GM18870 (cell line): ENCODE data around the gene SRC.

Experiments used
- ATAC-seq: cut with Tn5 transposase; IDR thresholded peaks from one replicate; pipeline ENCODE4 v1.9.1; 2021; ENCODE audit warnings: moderate library complexity; ENCODE audit not compliant: unreplicated experiment

The SRC gene

DNA sequence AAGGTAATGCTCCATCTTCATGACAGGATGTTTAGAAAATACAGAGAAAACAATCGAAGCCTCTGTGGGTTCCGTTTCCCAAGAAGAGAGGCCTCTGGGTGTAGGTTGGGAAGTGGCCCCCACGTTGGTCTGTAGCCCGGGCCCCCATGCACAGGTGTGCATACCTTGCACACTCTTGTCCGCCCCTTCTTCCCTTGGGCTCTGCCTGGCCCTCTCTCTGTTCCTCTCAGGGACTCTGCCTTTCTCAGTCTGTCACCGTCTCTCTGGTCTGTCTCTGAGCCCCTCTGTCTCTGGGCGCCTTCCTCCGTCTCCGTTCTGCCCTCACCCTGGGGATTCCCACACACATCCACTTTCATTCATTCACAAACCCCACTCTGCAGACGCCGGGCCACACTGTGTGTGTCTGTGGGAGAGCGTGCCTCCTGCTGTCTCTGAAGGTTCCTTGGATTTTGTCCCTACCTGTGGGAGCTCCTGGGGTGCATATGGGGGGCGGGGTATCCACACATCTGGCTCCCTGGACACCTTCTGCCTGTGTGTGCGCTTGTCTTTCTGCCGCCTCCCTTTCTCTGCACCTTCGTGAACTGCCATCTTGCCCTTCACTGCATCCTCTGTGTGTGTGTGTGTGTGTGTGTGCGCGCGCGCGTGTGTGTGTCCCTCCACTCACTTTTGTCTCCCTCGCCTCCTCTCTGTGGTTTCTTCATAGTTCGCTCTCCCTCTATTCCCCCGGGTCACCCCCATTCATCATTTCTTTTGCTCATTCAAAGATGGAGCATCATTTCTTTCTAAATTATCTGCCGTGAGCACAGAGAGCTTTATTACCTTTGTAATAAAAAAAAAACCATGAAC is 75.3 kb downstream of the SRC start:
- ATAC-seq = no peak

DNA sequence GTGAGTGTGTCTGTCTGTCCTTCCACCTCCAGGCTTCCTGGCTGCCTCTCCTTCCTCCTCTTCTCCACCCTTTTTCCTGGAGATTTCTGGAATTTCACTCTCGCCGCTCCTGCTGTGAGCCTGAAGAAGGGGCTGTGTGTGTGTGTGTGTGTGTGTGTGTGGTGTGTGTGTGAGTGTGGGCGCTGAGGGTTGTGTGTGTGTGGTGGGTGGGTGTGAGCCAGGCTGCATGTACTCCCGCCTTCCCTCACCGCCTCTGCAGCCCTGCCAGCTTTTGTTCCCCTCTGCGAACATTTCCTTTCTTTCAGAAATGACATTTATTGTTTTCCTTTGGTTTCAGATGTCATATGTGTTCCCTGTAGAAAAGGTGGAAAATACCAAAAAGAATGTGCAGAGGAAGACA is 76.0 kb downstream of the SRC start:
- ATAC-seq = no peak

GRCh38 chr20:37422791-37423286 is 76.9 kb downstream of the SRC start:
- ATAC-seq = no peak

DNA sequence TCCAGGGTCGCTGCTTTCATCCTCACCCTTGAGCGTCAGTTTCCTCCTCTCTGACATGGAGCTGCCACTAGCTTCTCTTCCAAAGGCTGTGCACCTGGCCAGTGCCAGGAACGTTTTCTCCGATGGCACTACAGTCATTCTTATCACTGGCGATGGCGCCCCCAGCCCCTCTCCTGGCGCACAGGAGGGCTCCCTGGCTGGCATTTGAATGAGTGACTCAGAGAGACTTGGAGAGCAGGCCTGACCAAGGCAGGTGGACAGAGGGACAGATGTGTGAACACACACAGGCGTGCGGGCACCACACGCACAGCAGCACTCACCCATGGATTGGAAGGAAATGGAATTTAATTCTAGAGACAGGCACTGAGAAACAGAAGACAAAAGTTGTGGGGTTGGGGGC is 77.6 kb downstream of the SRC start:
- ATAC-seq = no peak

DNA sequence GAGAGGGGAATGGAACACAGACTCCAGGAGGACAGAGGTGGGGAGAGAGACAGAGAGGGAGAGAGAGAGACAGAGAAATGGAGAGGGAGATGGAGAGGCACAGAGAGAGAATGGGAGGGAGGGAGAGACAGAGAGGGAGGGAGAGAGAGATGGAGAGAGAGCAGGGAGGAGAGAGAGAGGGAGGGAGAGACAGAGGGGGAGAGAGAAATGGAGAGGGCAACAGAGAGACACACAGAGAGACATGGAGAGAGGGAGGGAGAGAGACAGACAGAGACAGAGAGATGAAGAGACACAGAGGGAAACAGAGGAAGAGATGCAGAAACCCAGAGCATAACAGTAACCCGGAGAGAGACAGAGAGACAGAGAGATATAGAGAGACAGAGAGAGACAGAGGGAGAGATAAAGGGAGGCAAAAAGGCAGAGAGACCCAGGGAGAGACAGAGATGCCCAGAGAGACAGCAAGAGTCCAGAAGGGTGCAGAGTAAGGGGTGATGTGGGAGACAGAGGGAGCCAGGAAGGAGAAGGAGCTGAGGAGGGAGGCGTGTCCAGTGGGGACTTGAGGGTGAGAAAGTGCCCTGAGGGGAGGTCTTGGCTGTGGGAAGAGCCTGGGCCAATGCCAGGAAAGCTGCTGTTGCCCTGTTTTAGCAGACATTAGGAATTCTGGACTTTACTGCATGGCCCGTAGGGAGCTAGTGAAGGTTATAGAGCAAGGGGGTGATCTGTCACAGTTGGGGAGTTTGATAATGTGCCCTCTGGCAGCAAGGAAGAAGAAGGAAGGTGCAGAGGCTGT is 78.3 kb downstream of the SRC start:
- no peak for ATAC-seq

DNA sequence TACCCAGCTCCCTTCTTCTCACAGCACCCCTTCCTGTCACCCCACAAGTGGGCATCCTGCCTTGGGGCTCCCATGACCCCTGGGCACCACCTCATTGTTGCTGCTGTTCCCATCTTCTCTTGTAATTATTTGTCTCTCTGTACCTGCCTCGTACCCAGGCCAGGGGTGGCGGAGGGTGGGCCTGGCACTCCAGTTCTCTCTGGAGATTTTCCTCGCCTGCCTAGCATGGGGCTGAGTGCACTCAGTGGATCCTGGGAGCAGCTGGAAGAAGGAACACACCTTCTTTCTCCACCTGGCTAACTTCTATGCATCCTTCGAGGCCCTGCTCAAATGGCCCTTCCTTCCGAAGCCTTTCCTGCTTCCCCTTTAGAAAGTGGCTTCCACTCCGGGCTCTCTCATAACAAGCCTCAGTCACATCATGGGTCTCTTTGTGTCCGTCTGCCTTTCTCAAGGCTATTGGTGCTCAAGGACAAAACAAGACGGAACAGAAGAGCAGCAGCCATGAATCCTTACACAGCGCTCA is 79.2 kb downstream of the SRC start:
- no peak for ATAC-seq

GRCh38 chr20:37426106-37426505 is 80.2 kb downstream of the SRC start:
- ATAC-seq = no peak

DNA sequence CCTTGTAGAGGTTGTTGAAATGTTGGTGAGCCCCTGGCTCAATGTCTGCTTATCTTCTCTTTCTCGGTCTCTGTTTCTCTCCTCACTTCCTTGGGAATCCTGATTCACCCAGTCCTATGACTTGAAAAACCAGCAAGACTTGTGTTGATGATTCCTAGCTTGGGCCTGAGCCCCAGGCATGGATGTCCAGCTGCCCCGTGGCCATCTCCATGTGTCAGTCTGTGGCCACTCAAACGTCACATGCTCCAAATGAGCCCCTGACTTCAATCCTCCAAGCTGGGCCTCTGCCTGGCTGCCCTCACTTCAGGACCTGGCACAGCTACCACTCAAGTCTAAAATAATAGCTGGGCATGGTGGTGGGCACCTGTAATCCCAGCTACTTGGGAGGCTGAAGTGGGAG is 81.0 kb downstream of the SRC start:
- ATAC-seq = no peak

DNA sequence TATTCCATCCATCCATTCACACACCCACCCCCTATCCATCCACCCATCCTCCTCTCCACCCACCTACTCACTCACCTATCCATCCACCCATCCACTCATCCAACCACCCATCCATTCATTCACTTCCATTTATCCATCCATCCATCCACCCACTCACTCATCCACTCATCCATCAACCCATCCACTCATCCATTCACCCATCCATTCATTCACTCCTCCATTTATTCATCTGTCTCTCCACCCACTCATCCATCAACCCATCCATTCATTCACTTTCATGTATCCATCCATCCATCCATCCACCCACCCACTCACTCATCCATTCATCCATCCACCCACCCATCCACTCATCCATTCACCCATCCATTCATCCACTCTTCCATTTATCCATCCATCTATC is 84.1 kb downstream of the SRC start:
- ATAC-seq = no peak

DNA sequence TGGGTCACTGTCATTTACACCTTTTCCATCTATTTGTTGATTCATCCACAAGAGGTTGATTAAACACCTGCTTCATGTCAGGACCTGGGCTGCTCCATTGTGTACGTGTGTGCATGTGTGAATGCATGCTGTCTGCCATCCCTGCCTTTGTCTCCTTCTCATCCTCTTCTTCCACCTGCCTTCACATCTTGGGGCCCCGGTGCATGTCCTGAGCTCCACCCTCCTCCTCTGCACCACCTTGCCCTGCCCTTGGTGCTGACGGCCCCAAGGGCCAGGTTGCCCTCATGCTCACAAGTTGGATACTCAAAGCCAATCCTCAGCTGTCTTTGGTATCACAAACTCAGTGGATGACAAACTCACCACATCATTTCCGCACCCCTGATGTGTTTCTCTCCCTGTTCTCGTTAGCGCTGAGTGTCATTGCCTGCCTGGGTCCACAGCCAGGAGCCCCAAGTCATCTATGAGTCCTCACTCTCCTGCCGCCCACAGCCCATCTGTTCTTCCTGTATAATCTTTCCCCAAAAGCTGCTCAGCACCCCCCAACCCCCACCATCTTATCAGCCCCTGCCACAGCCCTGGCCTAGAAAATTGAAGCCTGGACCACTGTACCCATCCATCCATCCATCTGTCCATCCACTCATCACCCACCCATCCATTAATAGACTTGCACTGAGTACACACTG is 85.0 kb downstream of the SRC start:
- ATAC-seq = no peak

- ATAC-seq = no peak
These were observed 85.8 kb downstream of the SRC start for GRCh38 chr20:37431786-37432185.

- no peak for ATAC-seq
These were observed 86.7 kb downstream of the SRC start for GRCh38 chr20:37432606-37433005.

DNA sequence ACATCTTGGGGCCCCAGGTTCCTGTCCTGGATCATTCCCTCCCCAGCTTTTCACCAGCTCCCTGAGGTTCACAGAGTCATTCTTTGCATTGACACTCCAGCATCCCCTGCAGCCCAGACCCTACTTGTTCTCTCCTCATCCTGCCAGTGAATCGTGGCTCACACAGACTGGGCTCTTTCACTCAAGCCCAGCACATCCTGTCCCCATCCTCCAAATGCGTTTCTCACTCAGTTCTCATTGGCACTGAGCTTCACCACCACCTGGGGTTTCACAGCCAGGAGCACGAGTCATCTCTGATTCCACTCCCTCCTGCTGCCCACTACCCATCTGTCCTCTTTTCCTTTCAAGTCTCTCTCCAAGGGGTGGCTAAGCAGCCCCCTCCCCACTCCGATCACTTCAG is 89.7 kb downstream of the SRC start:
- ATAC-seq = no peak

GRCh38 chr20:37436527-37437186 is 90.7 kb downstream of the SRC start:
- ATAC-seq = no peak

DNA sequence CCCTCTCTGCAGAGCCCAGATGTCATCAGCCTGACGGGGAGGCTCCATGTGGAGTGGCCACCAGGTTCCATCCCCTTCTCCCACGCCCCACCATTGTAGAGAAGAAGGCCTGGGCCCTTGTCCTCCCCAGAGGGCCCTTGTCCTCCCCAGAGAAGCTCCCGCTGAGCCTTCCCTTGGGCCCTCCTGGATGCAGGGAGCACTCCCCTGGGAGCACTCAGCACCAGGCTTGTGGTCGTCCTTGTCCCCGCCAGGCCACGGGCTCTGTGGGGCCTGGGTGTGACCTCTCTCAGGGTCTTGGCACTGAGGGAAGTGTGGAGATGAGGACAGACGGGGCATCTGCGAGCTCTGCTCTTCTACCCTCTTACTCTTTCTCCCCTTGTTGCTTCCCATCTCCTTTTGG is 91.7 kb downstream of the SRC start:
- ATAC-seq = no peak

GRCh38 chr20:37438464-37439222 is 92.7 kb downstream of the SRC start:
- ATAC-seq = no peak

DNA sequence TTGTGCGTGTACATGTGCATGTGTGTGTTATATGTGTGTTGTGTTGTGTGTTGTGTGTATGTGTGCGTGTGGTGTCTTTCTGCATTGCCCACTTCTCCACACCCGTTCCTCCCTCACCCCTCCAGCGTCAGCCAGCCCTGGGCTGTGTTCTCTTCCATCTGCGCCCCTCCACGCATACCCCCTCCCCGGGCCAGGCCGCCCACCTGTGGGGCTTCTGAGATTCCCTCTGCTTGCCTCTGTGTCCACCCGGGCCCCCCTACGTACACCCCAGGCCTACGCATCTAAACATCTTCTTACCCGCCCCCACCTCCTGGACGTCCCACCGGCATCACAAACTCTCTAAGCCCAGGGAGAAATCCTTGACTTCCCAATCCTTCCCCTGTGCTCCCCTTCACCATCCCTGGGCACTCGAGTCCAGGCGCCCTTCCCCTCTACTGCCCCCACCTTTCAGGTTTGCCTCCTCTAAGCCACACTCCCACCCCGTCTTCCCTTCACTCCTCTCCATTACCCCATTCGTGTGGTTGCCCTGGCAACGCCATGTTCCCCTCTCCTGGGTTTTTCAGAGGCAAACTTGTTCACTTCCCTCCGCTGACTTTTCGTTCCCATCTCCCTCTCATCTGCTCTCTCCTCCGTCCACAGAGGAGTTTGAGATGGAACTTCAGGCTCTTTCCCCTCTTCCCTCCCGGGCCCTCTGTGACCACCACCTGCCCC is 93.4 kb downstream of the SRC start:
- ATAC-seq = no peak

DNA sequence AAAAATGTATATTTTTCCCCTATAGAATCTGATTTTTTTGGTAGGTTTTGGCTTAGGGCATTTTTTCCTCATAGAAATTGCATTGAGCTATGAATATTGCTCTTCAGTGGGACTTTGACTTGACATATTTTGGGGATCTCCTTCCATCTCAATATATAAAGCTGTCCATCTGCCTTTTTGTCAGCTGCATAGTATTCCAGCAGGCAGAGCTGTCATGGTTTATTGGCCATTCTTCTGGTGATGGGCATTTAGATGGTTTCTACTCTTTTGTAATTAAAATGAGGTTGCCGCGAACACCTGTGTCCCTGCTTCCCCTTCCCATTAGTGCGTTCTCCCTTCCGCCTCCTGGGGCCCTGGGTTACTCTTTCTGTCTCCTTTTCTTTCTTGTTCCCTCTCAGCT is 95.1 kb downstream of the SRC start:
- no peak for ATAC-seq

DNA sequence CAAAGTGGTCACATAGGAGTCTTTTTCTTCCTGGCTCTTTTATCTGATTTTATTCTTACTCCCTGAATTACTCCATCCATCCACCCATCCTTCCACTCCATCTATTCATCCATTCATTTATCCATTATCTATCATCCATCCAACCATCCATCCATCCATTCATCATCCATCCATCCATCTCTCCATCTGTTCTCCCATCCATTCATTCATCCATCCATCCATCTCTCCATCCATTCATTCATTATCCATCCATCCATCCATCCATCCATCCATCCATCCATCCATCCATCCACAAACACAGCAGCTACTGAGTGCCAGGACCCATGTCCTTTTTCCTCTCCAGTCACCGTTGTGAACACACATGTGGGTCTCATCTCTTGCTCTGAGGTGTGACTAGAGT is 96.6 kb downstream of the SRC start:
- ATAC-seq = no peak
